Epithelial cell of prostate (primary cell): ENCODE results near the gene PDE11A.

Experiments used
- DNase-seq: peaks from one replicate; pipeline ENCODE4 v3.0.0-alpha.2; 2011; ENCODE audit warnings: low read depth, low spot score
- H3K27ac ChIP-seq: fragments of 450-650 bp; 2 replicates; pipeline ENCODE4 v1.5.1; 2017; ENCODE audit warnings: mild to moderate bottlenecking

Gene PDE11A

DNA sequence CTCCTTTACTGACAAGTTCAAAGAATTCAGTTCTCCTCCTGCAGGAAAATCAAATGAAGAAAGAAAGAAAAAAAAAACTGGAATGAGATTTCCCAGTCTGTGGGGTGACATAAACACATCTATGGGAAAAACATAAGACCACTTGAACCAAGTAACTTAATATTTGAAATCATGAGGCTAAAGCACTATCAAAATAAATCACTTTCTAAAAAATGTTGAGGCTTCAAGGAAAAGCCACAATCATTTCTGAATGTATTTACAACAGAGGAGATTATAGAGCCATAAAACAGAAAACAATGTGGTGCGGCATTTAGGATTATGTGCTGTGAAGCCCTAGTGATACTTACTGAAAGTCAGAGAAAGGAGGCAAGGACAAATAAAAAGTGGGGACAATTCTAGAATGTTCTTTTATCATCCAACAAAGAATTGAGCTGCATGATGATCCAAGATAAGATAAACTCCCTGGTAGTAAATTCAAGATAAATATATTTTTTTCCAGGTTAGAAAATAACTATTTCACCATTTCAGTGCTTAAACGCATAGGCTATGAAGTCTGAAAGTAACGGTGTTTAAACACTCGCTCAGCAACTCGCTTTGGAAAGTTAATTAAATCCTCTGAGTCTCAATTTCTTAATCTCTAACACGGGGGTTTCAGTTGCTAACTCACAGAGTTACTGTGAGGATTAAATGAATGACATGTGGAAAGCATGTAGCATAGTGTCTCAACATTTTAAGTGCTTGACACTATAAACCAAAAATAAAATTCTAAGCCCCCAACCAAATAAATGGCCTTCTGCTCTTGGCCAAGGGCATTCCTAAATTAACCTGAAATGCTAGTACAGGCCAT is 391.5 kb downstream of the PDE11A start:
- no peak for DNase-seq

DNA sequence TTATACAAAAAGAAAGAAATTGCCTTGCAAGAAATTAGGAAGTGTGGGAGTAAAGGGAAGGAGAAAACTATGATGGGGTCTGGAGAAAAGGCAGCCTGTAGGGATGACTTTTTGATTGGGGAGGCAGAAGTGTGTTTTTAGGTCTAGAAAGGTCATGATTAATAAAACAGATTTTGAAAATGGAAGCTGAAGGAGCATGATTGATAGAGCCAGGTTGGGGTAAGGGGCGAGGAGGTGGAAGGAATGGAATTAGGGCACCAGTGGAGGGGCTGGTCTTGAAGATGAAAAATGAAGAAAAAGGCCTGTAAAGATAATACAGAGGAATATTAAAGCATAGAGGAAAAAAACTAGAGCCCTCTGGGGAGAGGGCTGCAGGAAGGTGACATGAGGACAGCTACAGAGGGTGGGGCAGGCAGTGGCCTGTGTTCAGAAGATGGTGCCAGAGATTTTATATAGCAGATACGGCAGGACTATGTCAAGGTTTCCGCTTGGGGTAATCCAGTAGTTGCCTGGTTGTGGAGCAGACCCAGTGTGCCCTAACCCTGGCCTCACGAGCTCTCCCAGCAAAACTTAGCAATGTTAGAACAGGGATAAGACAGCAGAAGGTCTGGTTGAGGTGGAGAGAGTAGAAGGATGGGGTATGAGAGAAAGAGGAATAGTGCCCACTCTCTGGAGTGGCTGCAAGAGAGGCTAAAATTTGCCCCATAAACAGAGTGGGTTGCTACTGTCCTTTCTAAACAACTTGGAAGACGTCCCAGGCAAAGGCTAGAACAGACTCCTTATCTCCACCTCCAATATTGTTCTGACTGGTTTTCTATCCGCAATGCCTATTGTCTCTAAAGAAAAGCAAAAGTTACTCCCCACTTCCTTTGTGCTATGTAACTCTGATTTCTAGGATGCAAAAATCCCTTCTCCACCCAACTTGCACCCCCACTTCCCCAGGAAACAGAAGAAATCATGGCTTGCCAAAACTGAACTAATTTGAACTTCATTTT is 392.7 kb downstream of the PDE11A start:
- H3K27ac ChIP-seq = no peak overlapping the region

More for the DNA sequence above, 391.5 kb downstream of the PDE11A start:
- no peak overlapping the region for H3K27ac ChIP-seq

DNA sequence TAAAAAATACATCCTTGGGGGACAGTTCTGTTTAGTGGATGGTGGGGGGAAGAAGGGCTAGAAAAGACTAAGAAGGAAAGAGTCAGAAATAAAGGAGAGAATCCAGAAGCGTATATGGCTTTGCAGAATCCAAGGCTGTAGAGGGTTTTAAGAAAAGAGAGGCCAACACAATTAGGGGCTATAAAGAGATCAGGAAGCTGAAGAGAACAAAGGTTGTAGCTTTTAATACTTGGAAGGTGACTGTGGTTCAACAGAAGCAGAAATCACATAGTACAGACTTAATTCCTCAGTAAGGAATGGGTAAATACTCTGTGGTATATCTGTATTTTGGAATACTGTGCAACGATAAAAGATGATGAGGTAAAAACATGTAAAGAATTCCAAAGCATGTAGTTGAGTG is 393.6 kb downstream of the PDE11A start:
- DNase-seq = no peak
- no peak overlapping the region for H3K27ac ChIP-seq

More for the DNA sequence above, 392.7 kb downstream of the PDE11A start:
- DNase-seq = no peak

DNA sequence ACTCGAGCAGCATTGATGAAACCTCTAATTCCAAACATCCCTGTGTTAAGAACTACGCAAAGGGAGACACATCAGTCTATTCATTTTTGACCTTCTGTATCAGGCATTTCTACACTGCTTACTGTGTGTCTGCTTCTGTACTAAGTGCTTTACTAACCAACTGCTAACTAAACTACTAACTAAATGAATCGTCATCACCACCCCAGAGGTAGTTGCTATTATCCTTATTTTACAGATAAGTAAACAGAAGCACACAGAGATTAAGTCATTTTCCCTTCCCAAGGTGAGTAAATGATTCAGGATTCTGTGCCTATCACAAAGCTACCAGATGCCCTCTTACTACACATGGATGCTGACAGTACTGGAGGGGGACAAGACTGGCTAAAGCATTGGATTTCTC is 395.9 kb downstream of the PDE11A start:
- DNase-seq = no peak

DNA sequence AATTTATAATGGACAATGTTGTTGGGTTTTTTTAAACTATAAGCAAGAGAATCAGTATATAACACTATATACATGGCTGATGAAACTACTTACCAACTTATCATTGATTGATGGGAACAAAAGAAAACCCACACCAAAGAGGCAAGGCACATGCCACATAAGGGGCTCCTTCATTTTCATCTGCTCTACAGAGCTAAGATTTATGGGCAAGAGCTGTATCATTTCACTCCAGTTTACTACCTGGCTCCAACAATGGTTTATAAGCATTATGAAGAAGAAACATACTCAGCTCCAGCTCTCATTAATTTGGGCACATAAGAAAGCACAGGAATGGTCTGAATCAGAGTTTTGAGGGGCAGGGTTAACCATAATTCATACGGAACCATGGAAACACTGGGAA is 396.8 kb downstream of the PDE11A start:
- no peak overlapping the region for H3K27ac ChIP-seq
- no peak for DNase-seq

More for the DNA sequence above, 395.9 kb downstream of the PDE11A start:
- no peak overlapping the region for H3K27ac ChIP-seq

DNA sequence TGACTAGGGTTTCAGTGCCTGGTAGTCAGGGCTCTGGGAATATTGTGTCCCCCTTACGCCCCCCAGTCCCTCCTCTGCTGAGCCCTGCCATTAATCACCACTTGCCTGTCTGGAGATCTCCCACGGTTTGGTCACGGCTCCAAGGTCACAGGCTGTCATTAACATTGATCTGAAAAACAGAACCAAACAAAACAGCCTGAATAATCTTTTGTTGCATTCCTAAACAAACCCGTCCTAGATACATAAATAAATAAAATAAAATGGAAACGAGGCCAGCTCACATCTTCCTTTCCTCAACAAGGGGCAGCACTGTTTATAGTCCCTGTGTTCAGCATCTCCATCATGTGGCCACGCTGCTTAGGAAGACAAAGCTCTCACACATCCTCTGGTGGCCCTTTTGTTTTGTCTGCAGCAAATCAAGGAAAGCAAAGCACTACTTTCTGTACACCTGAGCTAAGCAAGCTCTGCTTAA is 397.2 kb downstream of the PDE11A start:
- H3K27ac ChIP-seq = no peak overlapping the region
- no peak for DNase-seq

DNA sequence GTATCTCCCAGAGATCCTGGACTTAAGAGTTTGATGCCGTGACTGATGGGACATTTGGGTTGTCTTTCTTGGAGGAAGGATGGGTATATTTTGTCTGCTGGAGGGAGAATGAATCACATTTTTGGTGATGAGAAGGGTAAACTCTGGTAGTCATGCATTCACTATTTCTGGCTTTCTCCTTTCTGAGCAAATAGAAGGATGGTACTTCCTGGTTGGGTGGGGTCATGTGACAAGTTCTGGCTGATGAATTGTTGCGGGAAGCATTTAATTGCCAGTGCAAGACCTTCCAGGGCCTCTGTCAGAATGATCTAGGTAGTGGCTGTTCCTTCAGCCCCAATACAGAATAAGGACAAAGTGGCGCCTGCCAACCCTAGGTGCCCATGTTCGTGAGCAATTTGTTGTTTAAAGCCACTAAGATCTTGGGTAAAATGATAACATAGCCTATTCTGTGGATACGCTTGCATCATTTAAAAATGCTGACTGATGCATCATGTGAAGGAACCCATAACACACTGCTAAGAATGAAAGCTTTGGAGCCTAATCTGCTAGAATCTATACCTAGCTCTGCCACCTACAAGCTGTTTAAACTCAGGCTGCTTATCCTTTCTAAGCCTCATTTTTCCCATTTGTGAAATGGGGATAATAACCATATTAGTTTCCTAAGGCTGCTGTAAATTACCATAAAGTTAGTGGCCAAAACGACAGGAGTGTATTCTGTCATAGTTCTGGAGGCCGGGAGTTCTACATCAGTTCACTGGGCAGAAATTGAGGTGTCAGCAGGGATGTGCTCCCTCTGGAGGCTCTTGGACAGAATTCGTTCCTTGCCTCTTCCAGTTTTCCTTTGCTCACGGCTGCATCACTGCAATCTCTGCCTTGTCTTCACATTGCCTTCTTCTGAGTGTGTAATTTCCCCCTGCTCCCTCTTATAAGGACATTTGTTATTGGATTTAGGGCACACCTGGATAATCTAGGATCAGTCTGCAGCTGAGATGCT is 398.7 kb downstream of the PDE11A start:
- no peak overlapping the region for H3K27ac ChIP-seq
- DNase-seq = no peak

DNA sequence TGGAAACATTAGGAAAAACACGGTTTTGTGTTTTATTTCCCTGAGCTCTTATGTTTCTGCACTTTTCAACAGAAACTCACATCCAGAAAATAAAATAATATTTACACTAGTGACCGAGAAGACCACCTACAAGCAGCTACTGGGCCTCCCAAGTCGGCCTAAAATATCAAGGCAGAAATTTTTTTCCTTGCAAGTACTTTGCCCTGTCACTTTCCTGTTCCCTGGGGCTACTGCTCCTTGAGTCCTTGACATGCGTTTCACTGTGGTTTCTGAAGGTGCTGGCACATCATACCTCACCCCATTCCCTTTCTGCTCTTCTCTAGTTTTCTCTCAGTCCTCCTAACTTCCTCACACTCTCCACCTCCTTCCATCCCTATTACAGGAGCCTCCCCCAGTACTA is 400.9 kb downstream of the PDE11A start:
- no peak overlapping the region for H3K27ac ChIP-seq
- no peak for DNase-seq

DNA sequence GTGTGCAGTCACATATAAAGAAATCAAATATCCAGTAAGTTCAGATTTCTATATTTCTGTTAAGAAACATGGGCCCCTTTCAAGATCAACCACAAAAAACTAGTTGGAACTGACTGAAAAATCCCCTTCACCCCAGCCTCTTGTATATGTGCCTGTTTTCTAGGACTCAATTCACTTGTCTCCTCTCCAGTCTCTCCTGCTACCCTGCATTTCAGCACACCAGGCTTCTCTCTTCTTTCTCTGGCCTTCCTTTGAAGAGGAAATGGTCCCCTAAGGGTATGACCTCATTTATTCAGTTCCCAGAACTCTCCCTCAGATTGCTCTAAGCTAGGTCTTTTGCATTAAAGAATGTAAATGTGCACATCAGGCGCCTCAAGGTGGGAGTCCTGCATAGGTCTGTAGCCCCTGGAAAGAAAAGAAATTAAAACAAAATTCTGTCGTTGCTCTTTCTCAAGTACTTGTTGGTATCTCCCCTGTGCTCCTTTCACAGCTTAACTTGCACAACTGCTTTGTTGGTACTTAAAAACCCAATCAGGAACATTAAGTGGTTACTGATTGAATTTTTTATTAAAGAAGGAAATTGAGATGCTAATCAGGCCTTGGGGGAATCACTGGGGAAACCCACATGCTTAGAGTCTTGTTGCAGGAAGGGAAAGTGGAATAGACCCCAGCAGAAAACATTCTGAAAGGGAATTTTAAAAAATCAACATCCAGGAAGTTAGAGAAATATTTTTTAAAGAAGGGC is 401.6 kb downstream of the PDE11A start:
- no peak overlapping the region for H3K27ac ChIP-seq

DNA sequence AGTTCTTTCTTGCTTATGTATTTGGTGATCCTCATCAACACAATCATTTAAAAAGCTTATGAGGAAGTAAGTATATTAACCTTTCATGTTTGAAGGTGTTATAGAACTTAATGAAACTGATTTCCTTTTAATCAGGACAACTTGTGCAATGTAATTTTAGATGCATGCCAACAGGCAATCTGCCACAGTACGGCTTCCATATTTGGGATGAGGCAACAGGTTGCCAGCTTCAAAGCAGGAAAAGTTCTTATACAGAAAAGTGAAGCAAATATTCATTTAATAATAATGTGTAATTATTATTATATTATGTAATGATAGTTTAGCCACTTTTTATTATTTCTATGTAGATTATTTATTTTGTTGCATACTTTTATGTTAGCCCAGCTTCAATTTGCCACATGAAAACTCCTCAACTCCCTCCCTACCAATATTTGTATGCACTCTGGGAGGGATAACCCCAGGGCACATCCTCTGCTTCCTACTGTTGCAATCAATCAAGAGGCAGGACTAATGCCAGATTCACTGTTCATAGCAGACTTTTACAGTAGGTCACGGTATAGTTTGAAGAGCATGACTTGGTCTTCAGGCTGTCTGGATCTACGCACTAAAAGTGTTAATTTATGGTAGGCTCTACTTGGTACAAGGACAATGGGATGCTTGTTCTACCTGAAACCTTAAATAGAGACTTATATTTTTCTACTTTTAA is 402.8 kb downstream of the PDE11A start:
- no peak overlapping the region for H3K27ac ChIP-seq
- DNase-seq = no peak

More for the DNA sequence above, 401.6 kb downstream of the PDE11A start:
- no peak for DNase-seq

DNA sequence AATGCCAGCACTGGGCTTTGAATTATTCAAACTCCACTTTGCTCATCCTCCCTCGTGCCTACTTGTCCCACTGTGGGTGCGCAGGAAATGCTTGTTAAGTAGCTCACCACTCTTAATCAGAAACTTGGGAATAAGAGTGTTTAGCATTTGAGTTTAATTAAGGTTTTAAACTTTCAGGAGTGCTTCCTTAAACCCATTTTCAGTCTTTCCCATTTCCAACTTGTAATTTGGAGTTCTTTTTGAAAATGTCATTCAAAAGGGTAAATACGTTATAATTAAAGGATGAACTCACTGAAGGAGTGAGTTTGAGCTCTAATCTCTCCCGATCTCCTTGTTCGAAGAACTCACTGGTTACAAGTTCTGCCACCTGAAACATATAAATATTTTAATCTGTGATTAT is 403.4 kb downstream of the PDE11A start:
- DNase-seq = no peak
- no peak overlapping the region for H3K27ac ChIP-seq

DNA sequence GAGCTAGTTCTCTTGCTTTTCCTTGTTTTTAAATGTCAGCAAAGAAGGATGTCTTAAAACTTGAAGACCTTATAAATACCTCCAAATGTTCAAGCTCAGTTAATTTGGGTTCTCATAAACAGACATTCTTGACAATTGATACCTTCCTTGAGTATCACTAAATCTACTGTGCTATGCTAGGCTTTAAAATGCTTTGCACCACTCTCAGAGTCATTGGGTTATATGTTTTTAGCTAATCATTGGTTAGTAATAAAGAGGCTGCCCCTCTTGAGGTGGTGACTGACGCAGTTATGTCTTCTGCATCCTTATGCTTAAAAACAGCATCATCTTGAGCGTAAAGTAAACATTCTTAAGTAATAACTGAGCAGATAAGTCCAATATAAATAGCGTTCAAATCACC is 404.0 kb downstream of the PDE11A start:
- H3K27ac ChIP-seq = no peak overlapping the region
- DNase-seq = no peak

DNA sequence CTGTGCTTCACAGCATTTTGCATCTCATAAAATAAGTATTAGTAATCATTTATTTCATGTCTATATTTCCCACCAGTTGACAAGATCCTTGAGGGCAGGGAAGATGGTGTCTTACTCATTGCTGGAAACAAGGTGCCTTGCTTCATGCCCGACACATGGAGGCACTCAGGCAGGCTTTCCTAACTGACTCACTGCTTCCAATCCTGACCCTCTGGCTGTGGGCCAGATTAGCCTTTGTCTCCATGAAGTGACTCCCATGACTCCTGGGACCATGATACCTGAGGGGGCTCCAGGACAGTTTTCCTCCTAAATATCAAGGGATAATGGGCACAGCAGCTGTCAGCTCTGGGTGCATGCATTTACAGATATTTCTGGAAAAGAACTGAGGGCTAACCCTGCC is 405.0 kb downstream of the PDE11A start:
- no peak overlapping the region for H3K27ac ChIP-seq
- DNase-seq = no peak

DNA sequence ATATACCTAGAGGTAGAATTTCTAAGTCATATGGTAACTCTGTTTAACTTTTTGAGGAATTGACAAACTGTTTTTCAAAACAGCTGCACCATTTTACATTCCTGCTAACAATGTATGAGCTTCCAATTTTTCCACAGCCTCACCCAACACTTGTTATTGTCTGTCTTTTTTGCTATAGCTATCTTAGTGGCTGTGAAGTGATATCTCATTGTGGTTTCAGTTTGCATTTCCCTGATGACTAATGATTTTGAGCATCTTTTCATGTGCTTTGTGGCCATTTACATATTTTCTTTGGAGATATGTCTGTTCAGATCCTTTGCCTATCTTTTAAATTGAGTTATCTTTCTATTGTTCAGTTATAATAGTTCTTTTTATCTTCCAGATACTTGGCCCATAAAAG is 406.2 kb downstream of the PDE11A start:
- no peak overlapping the region for H3K27ac ChIP-seq
- DNase-seq = no peak

DNA sequence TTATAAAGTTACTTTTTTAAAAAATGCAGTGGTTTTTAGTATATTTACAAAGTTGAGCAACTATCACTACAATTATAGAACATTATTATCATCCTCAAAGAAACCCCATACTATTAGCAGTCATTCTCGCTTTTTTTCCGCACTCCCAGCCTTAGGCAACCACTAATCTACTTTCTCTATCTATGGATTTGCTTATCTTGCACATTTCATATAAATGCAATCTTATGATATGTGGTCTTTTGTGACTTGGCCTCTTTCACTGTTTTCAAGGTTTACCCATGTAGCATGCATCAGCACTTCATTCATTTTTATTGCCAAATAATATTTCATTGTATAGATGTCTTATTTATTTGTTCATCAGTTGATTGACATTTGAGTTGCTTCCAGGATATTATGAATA is 406.6 kb downstream of the PDE11A start:
- H3K27ac ChIP-seq = no peak overlapping the region
- DNase-seq = no peak

DNA sequence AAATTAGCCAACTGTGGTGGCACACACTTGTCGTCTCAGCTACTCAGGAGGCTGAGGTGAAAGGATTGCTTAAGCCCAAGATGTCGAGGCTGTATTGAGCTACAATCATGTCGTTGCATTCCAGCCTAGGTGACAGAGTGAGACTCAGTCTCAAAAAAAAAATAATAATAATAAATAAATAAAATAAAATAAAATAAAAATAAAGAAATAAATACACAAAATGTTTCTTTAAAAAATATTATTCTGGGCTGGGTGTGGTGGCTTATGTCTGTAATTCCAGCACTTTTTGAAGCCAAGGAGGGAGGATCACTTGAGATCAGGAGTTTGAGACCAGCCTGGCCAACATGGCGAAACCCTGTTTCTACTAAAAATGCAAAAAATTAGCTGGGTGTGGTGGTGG is 407.2 kb downstream of the PDE11A start:
- H3K27ac ChIP-seq = no peak overlapping the region
- no peak for DNase-seq

DNA sequence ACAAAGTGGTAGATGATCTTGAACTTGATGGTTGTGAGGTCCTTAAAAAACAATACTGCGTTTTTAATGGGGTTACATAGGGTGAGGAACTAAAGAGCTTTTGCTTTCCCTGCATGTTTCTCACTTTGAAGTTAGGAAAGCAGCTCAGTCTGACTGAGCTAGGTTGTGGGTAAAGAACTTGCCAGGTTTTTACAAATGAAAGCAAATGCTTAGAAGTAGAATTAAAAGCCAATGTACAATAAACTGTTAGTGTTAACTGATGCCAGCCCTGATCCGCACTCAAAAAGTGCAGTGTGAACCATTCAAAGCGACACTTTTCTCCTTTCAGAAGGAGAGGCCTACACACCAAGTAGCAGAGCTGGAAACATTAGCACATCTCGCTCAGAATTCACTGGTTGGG is 409.7 kb downstream of the PDE11A start:
- H3K27ac ChIP-seq = no peak overlapping the region
- DNase-seq = no peak

DNA sequence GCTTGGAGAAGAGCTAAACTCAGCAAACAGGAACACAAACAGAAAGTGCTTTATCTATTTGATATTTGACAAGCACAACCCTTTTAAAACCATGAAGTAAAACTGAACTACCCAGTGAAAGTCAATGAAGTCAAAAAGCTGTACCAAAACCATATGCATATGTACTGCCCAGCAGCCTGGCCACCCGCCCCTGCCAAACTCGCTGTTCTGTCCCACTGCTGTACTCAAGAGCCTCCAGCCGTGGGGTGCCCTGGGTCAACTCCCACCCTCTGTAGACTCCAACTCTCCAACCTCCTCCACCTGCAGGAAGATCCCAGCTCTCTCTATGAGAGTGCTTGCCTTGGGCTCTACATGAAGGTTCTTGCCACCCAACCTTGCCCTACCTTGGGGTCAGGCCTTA is 411.8 kb downstream of the PDE11A start:
- DNase-seq = no peak

More for the DNA sequence above, 411.8 kb downstream of the PDE11A start:
- H3K27ac ChIP-seq = no peak overlapping the region
